HG02610 (cell line): Measurements from ENCODE around the gene RPL27A.

Experiments
- ATAC-seq: cut with Tn5 transposase; IDR thresholded peaks from one replicate; pipeline ENCODE4 v1.9.1; 2021; ENCODE audit warnings: mild to moderate bottlenecking, moderate library complexity; ENCODE audit not compliant: unreplicated experiment

Gene RPL27A

GRCh38 chr11:8672346-8672745, 10.2 kb upstream of the RPL27A start:
- ATAC-seq: no peak

GRCh38 chr11:8674859-8675258, 7.7 kb upstream of the RPL27A start:
- ATAC-seq: no peak

- ATAC-seq: no peak
Measured at GRCh38 chr11:8676458-8676857, 6.1 kb upstream of the RPL27A start.

- no peak for ATAC-seq
Measured at GRCh38 chr11:8679006-8679405, 3.6 kb upstream of the RPL27A start.

- ATAC-seq: no peak
Measured at GRCh38 chr11:8681837-8682302, 722 bp upstream of the RPL27A start.

GRCh38 chr11:8683115-8683807, 669 bp downstream of the RPL27A start:
- no peak for ATAC-seq

- ATAC-seq: no peak
Measured at GRCh38 chr11:8684600-8685290, 2.2 kb downstream of the RPL27A start.

- no peak for ATAC-seq
Measured at GRCh38 chr11:8685306-8685705, 2.7 kb downstream of the RPL27A start.

GRCh38 chr11:8685820-8686219, 3.2 kb downstream of the RPL27A start:
- no peak for ATAC-seq

- ATAC-seq: no peak
Measured at GRCh38 chr11:8686325-8686724, 3.7 kb downstream of the RPL27A start.

- ATAC-seq: peak; percentile 93
Measured at GRCh38 chr11:8688414-8689362, 6.1 kb downstream of the RPL27A start.

- ATAC-seq: no peak
Measured at GRCh38 chr11:8689726-8690255, 7.2 kb downstream of the RPL27A start.

- ATAC-seq: no peak
Measured at GRCh38 chr11:8690374-8691342, 8.1 kb downstream of the RPL27A start.

- no peak for ATAC-seq
Measured at GRCh38 chr11:8691601-8692000, 9.0 kb downstream of the RPL27A start.

GRCh38 chr11:8692417-8692816, 9.8 kb downstream of the RPL27A start:
- no peak for ATAC-seq

GRCh38 chr11:8693010-8693551, 10.5 kb downstream of the RPL27A start:
- no peak for ATAC-seq

- ATAC-seq: no peak
Measured at GRCh38 chr11:8693555-8693954, 11.0 kb downstream of the RPL27A start.

- ATAC-seq: no peak
Measured at GRCh38 chr11:8694137-8694536, 11.5 kb downstream of the RPL27A start.

GRCh38 chr11:8697054-8697453, 14.5 kb downstream of the RPL27A start:
- ATAC-seq: no peak

- no peak for ATAC-seq
Measured at GRCh38 chr11:8698379-8698851, 15.8 kb downstream of the RPL27A start.
